ENCODE measurements around the gene LCMT1. TPM values are rescaled to one million over a fixed set of nuclear protein-coding genes. Genes with fewer than 3 reads are reported as not detected.

The LCMT1 gene
- total and polyA plus RNA-seq, 2 of the 13 experiments (the other 11 are each of a cell fraction or from before 2014, with no cell fraction given), result 41.2 to 48.7 TPM

- TF ChIP-seq, protein P1, sequence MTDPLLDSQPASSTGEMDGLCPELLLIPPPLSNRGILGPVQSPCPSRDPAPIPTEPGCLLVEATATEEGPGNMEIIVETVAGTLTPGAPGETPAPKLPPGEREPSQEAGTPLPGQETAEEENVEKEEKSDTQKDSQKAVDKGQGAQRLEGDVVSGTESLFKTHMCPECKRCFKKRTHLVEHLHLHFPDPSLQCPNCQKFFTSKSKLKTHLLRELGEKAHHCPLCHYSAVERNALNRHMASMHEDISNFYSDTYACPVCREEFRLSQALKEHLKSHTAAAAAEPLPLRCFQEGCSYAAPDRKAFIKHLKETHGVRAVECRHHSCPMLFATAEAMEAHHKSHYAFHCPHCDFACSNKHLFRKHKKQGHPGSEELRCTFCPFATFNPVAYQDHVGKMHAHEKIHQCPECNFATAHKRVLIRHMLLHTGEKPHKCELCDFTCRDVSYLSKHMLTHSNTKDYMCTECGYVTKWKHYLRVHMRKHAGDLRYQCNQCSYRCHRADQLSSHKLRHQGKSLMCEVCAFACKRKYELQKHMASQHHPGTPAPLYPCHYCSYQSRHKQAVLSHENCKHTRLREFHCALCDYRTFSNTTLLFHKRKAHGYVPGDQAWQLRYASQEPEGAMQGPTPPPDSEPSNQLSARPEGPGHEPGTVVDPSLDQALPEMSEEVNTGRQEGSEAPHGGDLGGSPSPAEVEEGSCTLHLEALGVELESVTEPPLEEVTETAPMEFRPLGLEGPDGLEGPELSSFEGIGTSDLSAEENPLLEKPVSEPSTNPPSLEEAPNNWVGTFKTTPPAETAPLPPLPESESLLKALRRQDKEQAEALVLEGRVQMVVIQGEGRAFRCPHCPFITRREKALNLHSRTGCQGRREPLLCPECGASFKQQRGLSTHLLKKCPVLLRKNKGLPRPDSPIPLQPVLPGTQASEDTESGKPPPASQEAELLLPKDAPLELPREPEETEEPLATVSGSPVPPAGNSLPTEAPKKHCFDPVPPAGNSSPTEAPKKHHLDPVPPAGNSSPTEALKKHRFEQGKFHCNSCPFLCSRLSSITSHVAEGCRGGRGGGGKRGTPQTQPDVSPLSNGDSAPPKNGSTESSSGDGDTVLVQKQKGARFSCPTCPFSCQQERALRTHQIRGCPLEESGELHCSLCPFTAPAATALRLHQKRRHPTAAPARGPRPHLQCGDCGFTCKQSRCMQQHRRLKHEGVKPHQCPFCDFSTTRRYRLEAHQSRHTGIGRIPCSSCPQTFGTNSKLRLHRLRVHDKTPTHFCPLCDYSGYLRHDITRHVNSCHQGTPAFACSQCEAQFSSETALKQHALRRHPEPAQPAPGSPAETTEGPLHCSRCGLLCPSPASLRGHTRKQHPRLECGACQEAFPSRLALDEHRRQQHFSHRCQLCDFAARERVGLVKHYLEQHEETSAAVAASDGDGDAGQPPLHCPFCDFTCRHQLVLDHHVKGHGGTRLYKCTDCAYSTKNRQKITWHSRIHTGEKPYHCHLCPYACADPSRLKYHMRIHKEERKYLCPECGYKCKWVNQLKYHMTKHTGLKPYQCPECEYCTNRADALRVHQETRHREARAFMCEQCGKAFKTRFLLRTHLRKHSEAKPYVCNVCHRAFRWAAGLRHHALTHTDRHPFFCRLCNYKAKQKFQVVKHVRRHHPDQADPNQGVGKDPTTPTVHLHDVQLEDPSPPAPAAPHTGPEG (CRISPR knock-in tag; IDR thresholded peaks at IDR 0.05), result peak; percentile 81; the same call in 1 of the 2 replicates
- peak; percentile 82 for TF ChIP-seq TAF1 (CRISPR knock-in tag; IDR thresholded peaks at IDR 0.05)
- TF ChIP-seq RAD51 (IDR thresholded peaks at IDR 0.05; ENCODE audit: borderline replicate concordance), result no peak
- peak; percentile 69 for TF ChIP-seq SP5 (CRISPR knock-in tag; IDR thresholded peaks at IDR 0.05; ENCODE audit: borderline replicate concordance, low read depth)
- TF ChIP-seq REL (CRISPR knock-in tag; conservative IDR thresholded peaks at IDR 0.05), result no peak
- TF ChIP-seq ZNF773 (CRISPR knock-in tag; IDR thresholded peaks at IDR 0.05; ENCODE audit: borderline replicate concordance), result peak; percentile 84; the same call in 1 of the 2 replicates
- TF ChIP-seq NRL (CRISPR knock-in tag; IDR thresholded peaks at IDR 0.05; ENCODE audit: borderline replicate concordance), result peak; percentile 95; the same call in 1 of the 2 replicates
- TF ChIP-seq ZNF484 (CRISPR knock-in tag; IDR thresholded peaks at IDR 0.05; ENCODE audit: borderline replicate concordance, low read depth), result no peak
- no peak for TF ChIP-seq POLR2AphosphoS2 (IDR thresholded peaks at IDR 0.05; ENCODE audit: low read depth, low read length)
- no peak for TF ChIP-seq NPAS2 (CRISPR knock-in tag; IDR thresholded peaks at IDR 0.05; ENCODE audit: borderline replicate concordance)
- TF ChIP-seq HDAC1 (CRISPR knock-in tag; IDR thresholded peaks at IDR 0.05), result peak; percentile 65
- 0 out of 2 replicates have a peak, but pooled peaks have one; percentile 43 for TF ChIP-seq PRMT3 (CRISPR knock-in tag; IDR thresholded peaks at IDR 0.05; ENCODE audit: borderline replicate concordance, low read depth)
- peak; percentile 57; the same call in 1 of the 2 replicates for TF ChIP-seq ZNF543 (CRISPR knock-in tag; IDR thresholded peaks at IDR 0.05)
- TF ChIP-seq NFKB2 (CRISPR knock-in tag; IDR thresholded peaks at IDR 0.05; ENCODE audit: borderline replicate concordance), result peak; percentile 26; the same call in 1 of the 2 replicates
- TF ChIP-seq ONECUT2 (CRISPR knock-in tag; IDR thresholded peaks at IDR 0.05), result no peak
- TF ChIP-seq ZNF337 (CRISPR knock-in tag; IDR thresholded peaks at IDR 0.05; ENCODE audit: borderline replicate concordance, low read depth), result 0 out of 2 replicates have a peak, but pooled peaks have one; percentile 39
- 0 out of 2 replicates have a peak, but pooled peaks have one; percentile 53 for TF ChIP-seq ZNF33B (CRISPR knock-in tag; IDR thresholded peaks at IDR 0.05)
- TF ChIP-seq JDP2 (CRISPR knock-in tag; IDR thresholded peaks at IDR 0.05; ENCODE audit: borderline replicate concordance), result no peak
- 0 out of 2 replicates have a peak, but pooled peaks have one; percentile 54 for TF ChIP-seq SIN3A (IDR thresholded peaks at IDR 0.05; ENCODE audit: borderline replicate concordance, low read depth, low read length)
- TF ChIP-seq THAP11 (CRISPR knock-in tag; IDR thresholded peaks at IDR 0.05), result peak; percentile 84
- TF ChIP-seq, protein P2, sequence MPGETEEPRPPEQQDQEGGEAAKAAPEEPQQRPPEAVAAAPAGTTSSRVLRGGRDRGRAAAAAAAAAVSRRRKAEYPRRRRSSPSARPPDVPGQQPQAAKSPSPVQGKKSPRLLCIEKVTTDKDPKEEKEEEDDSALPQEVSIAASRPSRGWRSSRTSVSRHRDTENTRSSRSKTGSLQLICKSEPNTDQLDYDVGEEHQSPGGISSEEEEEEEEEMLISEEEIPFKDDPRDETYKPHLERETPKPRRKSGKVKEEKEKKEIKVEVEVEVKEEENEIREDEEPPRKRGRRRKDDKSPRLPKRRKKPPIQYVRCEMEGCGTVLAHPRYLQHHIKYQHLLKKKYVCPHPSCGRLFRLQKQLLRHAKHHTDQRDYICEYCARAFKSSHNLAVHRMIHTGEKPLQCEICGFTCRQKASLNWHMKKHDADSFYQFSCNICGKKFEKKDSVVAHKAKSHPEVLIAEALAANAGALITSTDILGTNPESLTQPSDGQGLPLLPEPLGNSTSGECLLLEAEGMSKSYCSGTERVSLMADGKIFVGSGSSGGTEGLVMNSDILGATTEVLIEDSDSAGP (CRISPR knock-in tag; IDR thresholded peaks at IDR 0.05; ENCODE audit: borderline replicate concordance), result peak; percentile 50; the same call in 1 of the 2 replicates
These were observed 44.6 kb upstream of the LCMT1 start (continued) for GRCh38 chr16:25066747-25067631.
